Stimulated activated naive CD4-positive, alpha-beta T cell (primary cell): ENCODE measurements around the gene CALD1.

Experiments
- DNase-seq, 6 experiments: peaks; one replicate each; lab custom pipeline; 2025; lab: John Stamatoyannopoulos, UW

The CALD1 gene

DNA sequence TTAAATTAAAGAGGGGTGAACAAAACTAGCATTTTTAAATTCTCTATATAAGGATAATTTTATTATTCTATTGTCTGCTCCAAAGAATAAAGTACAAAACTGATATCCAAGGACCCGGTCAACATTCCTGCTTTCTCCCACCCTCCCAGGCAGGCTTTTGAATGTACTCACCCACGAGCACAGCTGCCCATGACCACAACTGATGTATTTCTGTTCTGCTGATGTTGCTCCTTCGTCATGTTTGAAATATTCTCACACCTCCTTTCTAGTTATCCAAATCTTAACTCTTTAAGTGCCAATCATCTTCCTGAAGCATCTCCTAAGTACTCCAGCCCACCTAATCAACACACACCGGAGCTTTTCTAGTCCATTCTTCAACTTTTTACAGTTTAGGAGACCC is 46.7 kb downstream of the CALD1 start:
- DNase-seq, result no peak

- DNase-seq, result no peak
Observed at GRCh38 chr7:134827436-134827835, 48.0 kb downstream of the CALD1 start.

GRCh38 chr7:134827889-134828288 is 48.5 kb downstream of the CALD1 start:
- DNase-seq, result no peak

DNA sequence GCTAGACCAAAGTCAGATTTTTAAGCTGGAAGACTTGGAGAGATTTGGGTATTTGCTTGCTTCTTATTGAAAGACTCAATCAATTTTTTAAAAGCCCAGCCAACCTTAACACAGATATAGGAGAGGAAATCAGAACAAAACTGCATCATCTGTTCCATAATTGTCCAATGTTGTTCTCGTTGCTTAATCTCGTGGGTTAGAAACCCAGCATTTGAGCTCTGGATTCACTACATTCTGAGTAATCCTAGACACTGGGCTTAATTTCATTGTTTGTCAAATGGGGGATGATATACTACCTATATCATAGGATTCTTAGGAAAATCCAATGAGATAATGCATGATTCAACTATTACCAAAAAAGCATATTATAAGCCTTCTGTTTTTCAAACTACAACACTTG is 48.9 kb downstream of the CALD1 start:
- no peak for DNase-seq

GRCh38 chr7:134829380-134829986 is 50.0 kb downstream of the CALD1 start:
- no peak for DNase-seq

- no peak for DNase-seq
Observed at GRCh38 chr7:134831862-134832261, 52.4 kb downstream of the CALD1 start.

DNA sequence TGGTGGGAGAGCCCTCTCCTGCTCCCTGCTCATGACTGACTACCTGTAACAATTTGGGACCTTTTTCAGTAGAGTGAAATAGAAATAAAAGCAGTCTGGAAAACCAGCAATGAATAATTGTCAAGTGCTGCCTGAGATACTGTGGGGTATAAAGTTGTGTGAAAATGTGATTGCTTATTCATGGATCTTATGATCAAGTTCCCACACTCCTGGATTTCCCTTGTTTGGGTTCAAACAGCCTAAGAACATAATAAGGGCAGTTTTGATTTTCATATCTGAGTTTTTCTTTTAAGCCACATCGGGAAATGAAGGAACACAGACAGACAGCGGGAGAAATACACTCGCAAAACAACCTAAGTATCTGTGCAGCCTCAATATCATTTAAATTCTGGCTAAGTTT is 52.9 kb downstream of the CALD1 start:
- no peak for DNase-seq

DNA sequence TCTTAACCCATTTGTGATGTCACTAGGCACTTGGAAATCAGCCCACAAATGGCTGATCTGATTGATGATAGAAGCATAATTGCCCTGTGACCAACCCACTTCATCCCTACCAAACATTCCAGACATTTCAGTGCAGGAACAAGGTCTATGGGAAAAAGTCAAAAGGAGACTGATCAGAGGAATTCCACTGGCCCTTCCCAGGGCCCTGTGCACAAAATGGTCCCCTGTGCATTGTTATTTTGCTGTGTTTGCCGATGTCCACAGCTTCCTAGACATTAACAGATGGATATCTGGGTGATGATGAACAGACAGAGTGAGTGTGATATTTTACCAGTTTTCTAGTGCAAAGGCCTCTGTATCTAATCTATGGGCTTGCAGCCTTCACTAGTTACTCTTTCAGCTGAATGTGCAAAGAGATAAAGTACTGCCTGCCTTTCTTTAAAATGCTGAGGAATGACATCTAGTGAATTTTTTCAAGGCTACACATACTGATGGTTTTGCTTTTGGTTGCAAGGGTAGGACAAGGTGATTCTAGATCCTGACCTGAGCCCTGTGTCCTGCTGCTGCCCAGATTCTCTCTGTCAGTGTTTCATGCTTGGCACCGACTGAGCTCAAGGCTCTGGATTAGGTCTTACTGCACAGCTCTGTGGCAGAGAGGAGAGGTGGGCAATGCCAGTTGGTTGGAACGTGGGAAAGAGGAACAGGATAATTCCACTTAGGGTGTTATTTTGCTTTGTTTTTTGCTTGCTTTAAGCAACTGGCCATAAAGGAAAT is 55.4 kb downstream of the CALD1 start:
- DNase-seq, result no peak

DNA sequence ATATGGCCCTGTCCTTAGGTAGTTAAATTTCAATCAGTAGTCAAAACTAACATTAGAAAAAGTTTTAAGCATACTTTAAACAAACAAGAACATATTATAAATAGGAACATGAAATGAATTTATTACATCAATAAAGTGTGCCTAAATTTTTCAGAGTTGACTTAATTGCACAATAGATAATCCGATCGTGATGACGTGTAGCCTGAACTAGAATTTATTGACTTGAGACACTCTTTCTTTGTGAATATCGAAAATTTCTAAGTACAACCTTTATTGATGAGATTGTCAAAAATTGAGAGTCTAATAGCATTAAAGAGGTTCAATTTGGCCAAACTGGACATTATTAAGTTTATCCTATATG is 56.0 kb downstream of the CALD1 start:
- DNase-seq, result no peak

DNA sequence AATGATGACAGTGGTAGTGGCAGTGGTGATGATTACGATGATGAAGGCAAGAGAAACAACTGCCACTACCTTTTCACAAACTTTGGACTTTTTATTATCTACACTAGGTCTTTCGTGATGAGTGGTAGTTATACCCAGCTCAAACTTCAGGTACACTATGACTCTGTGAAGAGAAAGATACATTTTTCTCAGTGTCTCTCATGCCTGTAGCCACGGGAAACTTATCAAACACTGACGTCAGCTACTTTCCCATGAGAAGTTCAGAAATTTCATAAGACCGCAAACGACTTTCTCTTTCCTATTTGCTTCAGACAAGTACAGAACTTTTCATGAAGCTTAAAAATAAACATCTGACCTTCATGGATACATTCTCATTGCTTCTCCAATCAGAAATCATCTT is 57.0 kb downstream of the CALD1 start:
- DNase-seq, result no peak

GRCh38 chr7:134839298-134839697 is 59.9 kb downstream of the CALD1 start:
- DNase-seq, result no peak

GRCh38 chr7:134842062-134842461 is 62.6 kb downstream of the CALD1 start:
- DNase-seq, result no peak

- DNase-seq, result no peak
Observed at GRCh38 chr7:134842886-134843430, 63.5 kb downstream of the CALD1 start.

GRCh38 chr7:134844200-134844599 is 64.8 kb downstream of the CALD1 start:
- DNase-seq, result no peak

DNA sequence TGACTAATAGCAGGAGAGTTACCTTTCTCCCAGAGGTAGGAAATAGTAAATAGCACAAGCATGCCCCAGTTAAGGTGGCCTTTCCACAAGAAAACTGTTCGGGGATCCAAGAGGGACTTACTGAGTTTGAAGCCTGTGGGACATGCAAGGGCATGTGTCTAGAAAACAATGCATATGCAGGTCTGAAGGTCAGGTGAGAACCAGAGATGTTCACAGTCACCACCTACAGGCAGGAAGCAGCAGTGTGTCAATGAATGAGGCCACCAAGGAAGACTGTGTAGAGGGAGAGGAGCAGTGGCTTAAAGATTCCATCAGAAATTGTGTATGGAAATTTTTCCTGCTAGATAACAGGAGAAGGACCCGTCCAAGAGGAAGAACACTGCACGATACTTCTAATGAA is 66.0 kb downstream of the CALD1 start:
- DNase-seq, result peak in 2 of 6 experiments; percentile 6 to 9

DNA sequence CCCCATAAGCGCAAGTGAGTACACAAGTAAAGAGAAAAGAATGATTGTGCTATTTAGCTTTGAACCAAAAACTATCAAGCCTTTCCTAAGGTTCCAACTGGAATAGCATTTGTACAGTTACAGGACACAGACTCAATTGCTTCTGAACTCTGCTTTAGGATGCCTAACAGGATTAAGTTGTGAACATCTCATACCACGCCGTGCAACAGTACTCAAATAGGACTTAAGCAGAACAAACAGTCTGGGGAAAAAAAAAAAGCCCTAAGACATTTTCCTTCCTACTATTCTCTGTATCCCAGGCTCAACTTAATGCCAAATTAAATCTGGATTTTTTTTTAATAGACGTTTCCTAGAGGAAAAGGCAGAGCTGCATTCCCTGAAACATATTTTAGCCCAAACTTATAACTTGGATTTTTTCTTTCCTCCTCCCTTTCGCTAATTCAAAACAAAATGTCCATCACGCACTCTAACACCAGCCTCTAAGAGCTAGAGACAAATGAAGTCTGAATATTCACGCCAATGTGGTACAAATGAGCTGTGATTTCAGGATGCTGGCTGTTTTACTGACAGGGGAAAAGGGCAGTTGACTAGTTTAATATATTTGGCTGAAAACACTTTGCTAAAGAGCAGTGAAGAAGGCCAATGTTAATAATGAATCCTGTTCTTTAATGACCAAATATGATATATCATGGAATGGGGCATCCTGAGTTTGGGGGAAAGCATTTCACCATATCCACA is 68.6 kb downstream of the CALD1 start:
- no peak for DNase-seq

DNA sequence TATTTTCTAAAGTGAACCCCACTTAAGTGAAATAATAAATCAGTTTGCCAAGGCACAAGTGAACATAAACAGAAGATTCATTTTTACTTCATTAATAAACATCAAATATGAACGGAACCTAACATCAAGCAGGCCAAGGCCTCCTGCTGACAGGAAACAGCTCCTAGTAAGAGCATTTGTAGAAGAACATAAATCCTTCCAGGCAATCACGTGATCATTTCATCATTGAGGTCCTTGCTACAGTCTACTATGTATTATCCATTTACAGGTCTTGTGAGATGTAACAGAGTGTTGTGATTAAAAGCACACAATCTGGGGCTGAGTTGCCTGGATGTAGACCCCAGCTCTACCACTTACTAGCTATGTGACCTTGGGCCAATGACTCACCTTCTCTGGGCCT is 70.6 kb downstream of the CALD1 start:
- DNase-seq, result no peak

DNA sequence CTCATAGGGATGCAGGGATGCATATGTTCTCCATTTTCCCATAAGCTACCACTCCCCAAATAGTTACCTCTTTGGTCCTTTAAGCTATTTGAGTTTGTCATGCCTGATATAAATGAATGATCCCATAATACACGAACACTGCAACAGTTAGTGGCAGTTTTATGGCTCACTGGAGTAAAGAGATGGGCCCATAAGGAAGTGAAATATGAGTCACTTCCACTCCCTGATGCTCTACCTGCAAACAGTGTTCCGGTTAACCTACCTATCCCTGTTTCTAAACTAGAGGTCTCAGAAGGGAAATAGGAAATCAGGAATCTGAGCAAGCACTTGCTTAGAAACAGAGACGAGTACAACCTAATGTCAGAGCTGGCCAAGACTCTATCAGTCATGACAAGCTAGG is 71.7 kb downstream of the CALD1 start:
- no peak for DNase-seq

GRCh38 chr7:134852625-134853024 is 73.2 kb downstream of the CALD1 start:
- no peak for DNase-seq

DNA sequence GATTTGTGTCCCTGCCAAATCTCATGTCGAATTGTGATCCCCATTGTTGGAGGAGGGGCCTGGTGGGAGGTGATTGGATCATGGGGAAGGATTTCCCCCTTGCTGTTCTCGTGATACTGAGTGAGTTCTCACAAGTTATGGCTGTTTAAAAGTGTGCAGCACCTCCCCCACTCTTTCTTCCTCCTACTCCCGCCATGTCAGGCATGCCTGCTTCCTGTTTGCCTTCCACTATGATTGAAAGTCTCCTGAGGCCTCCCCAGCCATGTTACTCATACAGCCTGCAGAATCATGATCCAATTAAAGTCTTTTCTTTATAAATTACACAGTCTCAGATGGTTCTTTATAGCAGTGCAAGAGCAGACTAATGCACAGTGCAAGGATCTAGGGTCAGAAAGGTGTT is 75.4 kb downstream of the CALD1 start:
- DNase-seq, result no peak

GRCh38 chr7:134855442-134855841 is 76.0 kb downstream of the CALD1 start:
- no peak for DNase-seq

DNA sequence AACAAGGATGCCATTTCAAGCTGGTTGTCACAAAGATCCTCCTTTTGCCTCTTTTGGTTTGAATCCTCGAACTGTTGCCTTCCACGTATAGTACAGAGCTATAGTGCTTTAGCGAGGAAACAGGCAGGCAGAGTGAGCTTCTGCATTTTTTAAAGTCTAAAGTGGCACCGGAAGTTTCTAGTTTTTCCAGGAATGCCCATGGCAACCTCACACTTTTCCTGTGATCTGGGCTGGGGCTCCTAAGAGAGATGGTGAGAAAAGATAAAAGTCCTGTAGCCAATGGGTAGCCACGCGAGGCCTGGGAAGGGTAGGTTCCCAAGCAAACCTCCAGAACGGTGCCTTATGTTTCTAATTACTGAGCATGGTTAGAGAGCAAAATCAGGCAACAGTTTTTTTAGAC is 76.7 kb downstream of the CALD1 start:
- peak in 1 of 6 experiments; percentile 10 for DNase-seq

GRCh38 chr7:134856691-134857090 is 77.3 kb downstream of the CALD1 start:
- DNase-seq, result no peak
